GM19099 (cell line): ENCODE results near the gene NANOS1.
A peak's percentile ranks its signal among the peaks of the same experiment; 100 is the strongest.

Source experiments
- POLR2A ChIP-seq: IDR thresholded peaks from 3 replicates; pipeline ENCODE4 v1.6.1; 2011; ENCODE audit warnings: low read depth; ENCODE audit not compliant: insufficient read length; ENCODE audit errors: extremely low read depth

Gene NANOS1

GRCh38 chr10:119073584-119073983 lies 44.1 kb downstream of the NANOS1 start:
- no peak for TF ChIP-seq POLR2A

- no peak for TF ChIP-seq POLR2A
Measured at GRCh38 chr10:119078422-119079179, 49.1 kb downstream of the NANOS1 start.

GRCh38 chr10:119079599-119080520 lies 50.3 kb downstream of the NANOS1 start:
- TF ChIP-seq POLR2A: peak; percentile 32

GRCh38 chr10:119080521-119081259 lies 51.2 kb downstream of the NANOS1 start, which contains the start of gene EIF3A:
Gene EIF3A, minus strand, starts transcription at chr10:119080817. Its CDS starts 141 bp downstream, at chr10:119080676.
- peak; percentile 98 for TF ChIP-seq POLR2A
